ENCODE data around the gene USP36.
"Not testable (repeated sequence)": the region's sequence is repeated elsewhere in the genome, so short reads cannot be mapped to it uniquely, and the experiment has no call there.

Gene USP36

DNA sequence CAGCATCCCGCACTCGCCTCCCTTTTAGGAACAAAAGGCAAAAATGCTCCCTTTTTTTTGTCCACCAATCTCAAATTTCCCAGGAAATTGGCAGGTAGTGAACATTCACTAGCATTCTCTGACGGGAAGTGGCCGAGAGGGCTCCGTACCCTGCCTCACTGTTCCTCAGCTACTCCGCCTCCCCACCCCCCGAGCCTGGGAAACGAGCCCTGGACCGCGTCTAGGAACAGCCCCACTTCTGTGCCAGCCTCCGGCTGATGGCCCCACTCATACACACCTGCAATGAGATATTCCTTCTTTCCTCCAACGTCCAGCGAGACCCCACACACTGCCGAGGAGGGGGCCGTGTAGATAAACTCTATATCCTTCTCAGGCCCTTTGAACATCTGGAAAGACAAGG is 30.0 kb upstream of the USP36 start:
- DNase-seq = no peak

DNA sequence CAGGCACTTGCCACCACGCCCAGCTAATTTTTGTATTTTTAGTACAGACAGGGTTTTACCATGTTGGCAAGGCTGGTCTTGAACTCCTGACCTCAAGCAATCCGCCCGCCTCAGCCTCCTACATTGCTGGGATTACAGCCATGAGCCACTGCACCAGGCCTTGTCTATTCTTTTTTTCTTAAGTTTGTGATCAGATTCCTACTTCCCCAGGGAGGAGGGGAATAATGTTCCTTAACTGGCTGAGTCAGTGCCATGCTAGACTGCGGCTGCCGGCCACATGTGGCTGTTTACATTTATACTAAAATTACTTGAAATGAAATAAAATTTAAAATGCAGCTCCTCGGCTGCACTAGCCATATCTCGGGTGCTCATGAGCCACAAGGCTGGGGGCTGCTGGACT is 27.8 kb upstream of the USP36 start:
- DNase-seq = no peak

DNA sequence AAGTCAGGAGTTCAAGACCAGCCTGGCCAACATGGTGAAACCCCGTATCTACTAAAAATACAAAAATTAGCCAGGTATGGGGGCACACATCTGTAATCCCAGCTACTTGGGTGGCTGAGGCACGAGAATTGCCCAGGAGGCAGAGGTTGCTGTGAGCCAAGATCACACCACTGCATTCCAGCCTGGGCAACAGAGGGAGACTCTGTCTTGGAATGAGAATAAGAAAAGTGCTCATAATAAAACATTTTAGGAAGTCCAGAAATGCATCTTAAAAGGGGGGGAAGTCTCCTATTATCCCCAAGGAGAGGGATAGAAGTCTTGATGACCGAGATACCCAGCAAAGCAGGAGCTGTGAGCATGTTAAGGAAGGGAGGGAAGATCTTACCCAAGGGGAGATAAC is 26.4 kb upstream of the USP36 start:
- DNase-seq = not testable (repeated sequence)

DNA sequence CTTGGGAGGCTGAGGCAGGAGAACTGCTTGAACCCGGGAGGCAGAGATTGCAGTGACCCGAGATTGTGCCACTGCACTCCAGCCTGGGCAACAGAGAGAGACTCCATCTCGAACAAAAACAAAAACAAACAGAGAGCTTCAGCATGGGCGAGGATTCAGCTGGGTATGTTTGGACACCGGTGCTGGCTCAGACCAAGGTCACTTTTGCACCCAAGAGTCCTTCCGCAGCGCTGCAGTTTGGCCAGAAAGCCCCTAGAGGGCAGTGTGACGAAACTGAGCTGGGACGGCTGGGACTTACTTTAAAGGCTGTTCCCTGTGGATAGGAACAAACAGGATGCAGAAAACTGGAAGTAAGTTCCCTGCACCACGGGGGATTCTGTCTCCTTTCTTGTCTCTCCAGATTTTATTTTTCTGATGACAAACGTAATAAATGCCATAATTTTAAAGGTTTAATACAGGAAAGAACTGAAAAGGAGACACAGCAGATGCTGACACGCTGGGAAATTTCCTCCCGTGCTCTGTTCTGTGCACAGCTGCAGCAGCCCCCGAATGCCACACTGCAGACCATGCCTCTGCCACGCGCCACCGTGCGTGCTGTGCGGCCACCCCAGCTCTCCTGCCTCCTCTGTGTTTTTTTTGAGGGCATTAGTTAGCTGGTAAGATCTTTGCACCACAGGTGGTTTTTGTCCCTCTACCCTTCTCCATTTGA is 25.2 kb upstream of the USP36 start:
- DNase-seq = peak; percentile 64

DNA sequence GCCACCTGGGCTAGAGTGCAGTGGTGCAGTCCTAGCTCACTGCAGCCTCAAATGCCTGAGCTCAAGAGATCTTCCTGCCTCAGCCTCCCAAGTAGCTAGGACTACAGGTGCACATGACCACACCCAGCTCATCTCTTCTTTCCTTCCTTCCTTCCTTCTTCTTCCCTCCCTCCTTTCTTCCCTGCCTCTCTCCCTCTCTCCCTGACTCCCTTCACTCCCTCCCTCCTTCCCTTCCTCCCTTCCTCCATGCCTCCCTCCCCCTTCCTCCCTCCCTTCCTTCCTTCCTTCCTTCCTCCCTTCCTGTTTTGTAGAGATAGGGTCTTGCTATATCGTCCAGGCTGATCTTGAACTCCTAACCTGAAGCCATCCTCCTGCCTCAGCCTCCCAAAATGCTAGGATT is 23.5 kb upstream of the USP36 start:
- DNase-seq = no peak

DNA sequence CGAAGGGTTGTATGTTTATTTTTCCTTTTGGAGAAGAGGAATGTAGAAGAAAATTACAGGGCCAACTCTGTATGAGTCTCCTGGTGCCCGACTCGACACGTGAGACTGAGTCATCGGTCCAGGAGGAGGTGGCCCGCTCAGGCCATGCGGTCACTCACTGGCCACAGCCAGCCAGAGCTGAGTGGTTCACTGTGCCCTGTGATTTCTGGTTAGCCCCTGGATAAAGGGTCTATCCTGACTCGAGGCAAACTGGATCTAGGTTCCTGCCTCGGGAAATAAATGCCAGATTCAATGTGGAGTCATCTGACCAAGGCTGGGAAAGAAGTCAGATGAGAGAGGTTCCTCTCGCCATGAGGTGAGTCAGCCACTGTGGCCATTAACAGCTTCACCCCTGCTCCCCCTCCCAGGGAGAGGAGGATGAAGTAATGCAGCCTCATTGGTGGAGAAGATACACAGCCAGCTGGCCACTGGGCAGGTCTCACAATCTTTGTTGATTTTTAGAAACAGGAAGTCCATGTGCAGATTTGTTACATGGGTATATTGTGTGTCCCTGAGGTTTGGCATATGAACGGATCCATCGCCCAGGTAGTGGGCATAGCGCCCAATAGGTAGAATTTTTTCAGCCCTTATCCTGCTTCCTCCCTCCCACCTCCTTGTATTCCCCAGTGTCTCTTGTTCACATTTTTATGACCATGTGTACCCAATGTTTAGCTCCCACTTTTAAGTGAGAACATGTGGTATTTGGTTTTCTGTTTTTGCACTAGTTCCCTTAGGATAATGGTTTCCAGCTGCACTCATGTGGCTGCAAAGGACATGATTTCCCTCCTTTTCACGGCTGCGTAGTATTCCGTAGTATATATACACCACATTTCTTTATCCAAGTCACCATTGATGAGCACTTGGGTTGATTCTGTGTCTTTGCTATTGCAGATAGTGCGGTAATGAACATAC is 21.7 kb upstream of the USP36 start:
- no peak for DNase-seq

DNA sequence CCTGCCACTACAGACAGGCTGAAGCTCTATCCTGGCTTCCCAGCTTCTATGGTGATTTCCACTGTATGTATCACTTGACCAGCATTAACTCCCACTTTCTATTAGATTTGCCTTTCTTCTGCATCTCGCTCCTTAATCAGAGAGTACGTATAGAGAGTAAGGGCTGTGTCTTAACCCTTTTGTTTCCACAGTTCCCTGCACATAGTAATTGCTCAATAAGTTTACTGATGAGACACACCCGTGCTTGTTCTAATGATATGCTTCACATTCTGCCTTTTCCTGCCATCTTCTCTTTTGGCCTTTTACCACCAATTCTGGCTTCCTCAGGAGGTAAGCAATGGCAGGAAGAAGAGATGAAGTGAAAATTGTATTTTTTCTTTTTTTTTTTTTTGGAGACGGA is 20.6 kb upstream of the USP36 start:
- DNase-seq = no peak

DNA sequence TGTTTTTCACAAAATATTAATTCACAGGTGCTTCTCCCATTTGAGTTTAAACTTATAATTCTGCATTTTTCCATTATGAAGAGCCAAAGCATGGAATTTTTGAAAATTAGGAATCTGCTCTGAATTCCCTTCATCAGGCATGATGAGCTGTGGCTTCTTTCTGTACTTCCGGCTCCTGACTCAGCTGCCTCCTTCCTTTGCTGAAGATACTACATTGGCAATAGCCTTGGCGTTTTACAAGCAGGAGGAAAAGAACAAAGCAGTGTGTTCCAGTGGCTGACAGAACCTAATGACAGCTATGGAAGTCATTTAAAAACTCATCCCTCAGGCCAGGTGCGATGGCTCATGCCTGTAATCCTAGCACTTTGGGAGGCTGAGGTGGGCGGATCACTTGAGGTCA is 18.4 kb upstream of the USP36 start:
- no peak for DNase-seq

DNA sequence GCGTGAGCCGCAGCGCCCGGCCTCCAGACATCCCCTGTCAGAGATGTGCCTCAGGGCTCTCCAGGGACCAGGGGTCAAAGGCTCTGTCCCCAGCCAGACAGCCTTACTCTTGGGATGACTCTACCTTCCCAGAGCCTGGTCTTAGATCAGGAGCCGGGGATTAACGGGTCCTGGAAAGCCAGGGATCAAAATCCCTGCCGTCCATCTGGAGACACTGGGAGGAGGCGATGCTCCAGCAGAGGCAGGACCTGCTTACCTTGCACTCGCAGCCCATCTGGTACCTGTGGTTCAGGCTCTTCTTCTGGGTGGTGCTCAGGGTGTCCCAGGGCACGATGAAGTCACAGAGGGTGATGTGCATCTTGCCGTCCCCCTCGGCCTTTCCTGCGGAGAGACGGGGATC is 16.7 kb upstream of the USP36 start:
- no peak for DNase-seq

DNA sequence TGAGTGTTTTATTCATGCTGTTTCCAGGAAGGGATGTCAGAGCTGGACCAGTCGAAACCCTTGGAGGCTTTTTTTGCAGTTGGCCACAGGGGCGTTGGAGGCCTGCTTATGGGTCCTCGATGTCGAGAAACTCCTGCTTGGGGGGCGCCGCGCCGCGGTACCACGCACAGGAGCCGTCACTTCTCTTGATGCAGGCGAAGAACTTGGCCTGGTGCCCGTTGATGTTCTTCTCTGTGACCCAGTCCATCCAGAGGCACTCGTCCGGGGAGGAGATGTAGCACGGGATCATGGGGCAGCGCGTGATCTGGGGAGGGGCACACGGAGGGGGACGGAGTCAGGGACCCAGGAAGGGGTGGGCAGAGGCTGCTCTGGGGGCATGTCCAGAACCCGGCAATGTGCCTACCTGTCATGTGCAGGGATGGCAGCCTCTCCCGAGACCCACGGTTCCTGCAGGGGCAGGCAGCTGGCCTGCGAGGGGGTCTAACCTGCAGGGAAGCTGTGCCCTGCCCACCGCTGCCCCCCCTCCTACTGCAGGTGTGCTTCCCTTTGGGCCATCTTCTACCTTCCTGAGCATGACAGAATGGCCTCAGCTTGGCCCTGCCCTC is 15.0 kb upstream of the USP36 start:
- no peak for DNase-seq

DNA sequence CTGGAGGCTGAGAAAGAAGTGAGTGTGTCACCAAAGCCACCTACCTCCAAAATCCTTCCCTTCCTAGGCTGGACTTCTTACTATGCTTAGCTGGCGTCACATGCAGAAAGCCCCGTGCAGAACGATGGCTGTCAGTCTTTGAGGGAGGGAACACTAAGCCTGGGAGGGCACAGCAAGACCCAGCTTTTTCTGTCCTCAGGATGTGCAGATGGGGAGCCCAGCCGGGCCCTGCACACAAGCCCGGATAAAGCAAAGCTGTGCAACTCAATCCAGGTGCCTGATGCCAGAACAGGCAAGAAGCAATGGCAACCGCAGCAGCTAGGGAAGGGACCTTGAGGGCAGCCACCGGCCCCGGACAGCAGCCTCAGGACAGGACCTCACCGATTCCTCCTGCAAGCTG is 13.9 kb upstream of the USP36 start:
- no peak for DNase-seq

DNA sequence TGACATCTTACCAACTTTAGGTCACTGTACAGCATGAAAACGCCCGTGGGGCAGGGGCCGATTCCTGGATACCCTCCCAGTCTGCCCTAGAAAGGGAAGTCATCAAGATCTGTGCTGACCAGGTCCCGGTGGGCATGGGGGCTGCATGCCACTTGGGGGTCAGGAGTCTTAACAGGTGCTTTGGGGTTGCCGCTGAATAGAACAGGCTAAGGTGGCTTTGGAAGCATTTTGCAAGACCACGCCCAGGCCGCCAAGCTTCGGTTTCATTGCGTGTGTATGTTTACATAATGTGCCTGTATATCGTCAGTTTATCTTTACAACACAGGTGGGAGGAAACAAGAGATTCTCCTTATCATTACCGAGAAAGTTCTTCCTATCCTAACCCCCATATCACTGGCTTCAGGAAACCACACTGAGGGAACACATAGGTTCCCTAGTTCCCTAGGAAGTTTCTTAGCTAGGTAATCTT is 13.3 kb upstream of the USP36 start:
- no peak for DNase-seq

DNA sequence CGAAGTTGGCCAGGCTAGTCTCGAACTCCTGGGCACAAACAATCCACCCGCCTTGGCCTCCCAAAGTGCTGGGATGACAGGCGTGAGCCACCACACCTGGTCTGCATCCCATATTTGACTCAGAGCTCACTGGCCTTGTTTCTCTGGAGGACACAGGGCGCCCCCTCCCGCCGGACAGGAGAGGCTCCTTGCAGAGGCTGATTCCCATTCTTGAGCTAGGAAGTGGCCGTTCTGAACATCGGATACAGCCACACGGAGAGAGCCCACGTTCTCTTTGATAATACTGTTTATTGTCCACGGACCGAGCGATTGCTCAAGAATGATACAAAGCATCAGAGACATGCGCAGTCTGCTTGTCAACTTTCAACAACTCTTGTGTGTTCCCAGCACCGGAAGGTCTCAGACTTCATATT is 12.1 kb upstream of the USP36 start:
- DNase-seq = no peak

DNA sequence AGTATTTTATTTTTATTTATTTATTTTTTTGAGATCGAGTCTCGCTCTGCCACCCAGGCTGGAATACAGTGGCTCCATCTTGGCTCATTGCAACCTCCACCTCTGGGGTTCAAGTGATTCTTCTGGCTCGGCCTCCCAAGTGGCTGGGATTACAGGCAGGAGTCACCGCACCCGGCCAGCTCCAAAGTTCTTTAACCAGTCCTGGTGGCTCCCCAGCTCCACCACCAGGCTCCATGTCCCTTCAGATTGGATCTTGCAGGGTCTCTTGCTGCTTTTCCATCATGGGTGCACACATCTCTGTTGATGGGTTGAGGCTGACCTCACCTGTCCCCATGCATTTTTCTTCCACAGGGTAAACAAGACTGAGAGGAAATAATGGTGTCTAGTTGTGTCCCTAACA is 8.4 kb upstream of the USP36 start:
- DNase-seq = no peak

DNA sequence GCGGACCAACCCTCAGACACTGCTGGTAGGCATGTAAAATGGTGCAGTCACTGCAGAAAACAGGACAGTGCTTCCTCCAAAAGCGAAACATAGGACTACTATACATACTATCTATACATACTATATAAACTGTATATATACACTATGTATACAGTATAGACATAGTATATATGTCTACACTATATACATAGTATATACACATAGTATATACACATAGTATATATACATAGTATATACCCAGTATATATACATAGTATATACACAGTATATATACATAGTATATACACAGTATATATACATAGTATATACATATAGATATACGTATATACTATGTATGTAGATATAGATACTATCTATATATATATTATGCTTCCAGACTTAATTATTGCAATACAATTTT is 6.4 kb upstream of the USP36 start:
- no peak for DNase-seq

DNA sequence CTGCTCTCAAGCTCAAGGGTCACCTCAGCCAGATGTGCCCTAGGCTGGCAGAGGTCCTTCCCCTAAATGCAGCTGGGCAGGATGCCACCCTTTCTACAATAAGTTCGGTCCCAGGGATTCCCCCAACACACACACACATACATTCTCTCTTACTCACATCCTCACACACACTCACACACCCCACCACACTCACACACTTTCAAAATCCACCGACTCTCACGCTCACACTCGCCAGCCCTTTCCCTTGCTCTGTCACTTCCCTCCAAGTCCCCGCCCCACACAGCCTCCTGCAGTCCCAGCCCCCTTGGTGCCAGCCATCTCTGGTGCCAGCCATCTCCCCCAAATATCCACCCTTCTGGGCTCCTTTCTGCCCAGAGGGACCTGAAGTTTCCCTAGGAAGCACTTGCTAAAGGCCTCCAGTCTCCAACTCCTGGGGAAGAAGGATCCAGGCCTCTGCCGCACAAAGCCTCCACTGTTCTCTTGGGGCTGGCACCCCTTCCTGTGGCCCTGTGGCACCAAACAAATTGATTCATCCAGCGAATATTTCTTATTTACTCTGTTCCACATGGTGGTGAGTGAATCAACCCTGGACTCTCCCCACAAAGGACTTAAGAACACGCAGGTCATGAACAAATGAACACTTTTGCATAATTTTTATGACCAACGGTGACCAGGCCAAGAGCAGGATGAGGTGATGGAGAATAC is 3.8 kb upstream of the USP36 start:
- DNase-seq = no peak

DNA sequence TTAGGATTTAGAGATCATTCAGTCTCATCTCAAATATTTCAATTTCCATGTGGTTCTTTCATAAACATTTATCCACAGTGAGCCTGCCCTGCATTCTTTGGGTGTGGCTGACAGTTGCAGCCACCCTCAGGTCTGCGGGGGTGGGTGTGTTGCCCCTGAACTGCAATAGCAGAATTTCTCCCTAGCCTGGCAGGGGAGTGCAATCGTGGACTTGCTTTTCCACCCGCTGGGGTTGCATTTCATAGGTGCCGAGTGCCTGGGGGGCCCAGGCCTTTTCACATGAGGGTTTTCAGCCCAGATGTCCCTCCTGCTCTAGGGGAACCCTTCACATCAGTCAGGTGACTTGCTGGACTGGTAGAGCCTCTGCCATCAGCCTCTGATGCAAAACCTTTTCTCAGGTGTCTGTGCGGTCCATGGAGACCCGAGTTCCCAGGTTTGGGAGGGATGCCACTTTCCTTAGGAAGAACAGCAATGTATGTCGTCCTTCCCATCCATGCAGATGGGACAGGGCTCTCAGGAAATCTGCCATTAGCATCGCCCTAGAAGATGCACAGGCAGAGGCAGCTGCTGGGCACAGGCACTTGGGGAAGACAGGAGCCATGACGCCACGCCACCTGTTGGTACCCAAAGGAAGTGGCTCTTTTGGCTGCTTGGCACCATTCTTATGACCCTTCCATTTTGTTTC is 2.4 kb upstream of the USP36 start:
- DNase-seq = peak; percentile 12

DNA sequence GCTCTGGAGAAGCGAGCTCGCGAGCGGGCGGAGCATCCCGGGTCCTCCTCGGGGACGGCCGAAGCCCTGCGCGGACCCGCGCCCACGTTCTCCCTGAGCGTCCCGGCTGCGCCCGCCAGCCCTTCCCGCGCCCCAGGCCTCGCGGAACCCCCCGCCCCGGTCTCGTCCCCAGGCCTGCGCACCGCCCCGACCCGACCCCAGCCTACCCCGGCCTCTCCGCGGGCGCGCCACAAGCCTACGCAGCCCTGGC is 159 bp downstream of the USP36 start:
- no peak for DNase-seq

DNA sequence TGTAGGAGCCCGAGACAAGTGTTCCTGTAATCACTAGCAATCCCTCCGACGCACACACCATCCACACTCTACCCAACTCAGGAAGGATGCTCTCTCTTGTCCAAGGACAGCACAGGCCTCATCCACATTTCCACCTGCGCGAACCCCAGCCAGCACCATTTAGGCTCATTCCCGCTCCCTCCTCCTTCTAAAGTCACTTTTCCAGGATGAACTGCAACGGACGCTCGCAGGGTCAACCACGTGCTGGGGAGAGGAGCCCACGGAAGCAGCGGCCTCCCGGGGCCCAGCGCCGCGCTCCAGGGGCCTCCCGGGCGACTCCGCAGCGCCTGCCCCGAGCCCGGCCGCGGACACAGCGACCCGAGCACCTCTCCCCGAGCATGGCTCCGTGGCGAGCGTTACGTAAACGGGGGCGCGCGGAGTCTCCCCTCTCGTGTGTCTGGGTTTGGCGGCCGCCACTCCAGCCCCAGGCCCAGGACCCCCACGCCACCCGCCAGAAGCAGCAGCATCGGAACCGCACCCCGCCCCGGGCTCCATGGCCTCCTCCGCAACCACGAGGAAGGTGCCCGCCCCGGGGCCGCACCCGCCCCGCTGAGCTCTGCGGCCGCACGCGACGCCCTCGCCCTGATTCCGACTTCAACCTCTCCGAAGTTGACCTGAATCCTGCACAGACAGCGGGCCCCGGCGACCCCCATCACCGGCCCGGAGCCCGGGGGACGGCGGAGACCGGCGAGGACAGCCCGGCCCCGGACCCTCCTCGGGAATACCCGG is 668 bp downstream of the USP36 start:
- no peak for DNase-seq

DNA sequence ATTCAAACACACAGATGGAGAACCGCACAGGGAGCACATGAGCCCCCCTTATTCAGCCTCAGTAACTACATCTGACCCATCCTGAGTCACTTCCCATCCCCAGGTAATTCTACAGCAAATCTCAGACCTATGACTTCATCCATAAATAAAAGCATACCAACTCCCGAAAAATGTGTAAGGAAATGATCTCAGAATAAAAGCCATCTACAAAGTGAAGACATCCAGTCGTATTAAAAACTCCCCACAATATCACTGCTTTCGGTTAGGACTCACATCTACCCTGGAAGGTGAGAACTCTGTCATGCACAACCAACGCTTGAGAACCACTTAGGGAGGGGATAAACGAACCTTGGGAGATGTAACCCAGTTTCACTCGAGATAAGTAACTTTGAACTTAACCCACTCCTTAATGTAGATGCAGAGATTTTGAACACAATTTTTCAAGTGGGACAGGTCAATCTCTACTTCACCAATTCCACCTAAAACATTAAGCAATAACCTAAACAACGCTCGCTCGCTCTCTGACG is 1.3 kb downstream of the USP36 start:
- no peak for DNase-seq

DNA sequence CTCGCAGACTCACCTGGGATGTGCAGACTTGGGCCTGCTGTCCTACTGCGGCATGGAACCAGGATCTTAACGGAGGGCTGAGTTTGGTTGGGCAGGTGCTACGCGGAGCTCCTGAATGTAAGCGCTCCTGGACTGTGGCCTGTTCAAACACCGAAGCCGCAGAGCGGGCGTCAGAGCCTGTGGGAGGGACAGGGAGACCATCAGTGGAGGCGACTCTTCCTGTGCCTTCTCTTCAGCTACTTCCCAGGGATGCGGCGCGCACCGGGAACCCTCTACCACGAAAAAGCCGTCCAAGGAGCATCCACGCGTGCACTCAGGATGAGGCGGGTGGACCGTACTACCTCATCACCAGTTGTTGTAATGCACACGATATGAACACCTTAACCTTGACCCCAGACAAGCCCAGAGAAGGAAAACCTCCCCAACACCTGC is 2.0 kb downstream of the USP36 start:
- DNase-seq = peak; percentile 76

All from NCI-H1092 (cell line).